Ishikawa (cell line): ENCODE data around the gene NUB1.

ENCODE experiments used
- CEBPB ChIP-seq: IDR thresholded peaks from 2 replicates; pipeline ENCODE4 v1.6.1; 2012
- CREB1 ChIP-seq: IDR thresholded peaks from 2 replicates; pipeline ENCODE4 v1.6.1; 2012; ENCODE audit warnings: low read depth
- EGR1 ChIP-seq: IDR thresholded peaks from 2 replicates; pipeline ENCODE4 v1.6.1; 2012
- EP300 ChIP-seq: IDR thresholded peaks from 2 replicates; pipeline ENCODE4 v1.6.1; 2012; ENCODE audit warnings: borderline replicate concordance
- FOXM1 ChIP-seq: IDR thresholded peaks from 2 replicates; pipeline ENCODE4 v1.6.1; 2012; ENCODE audit warnings: low read depth, borderline replicate concordance
- NFIC ChIP-seq: IDR thresholded peaks from 2 replicates; pipeline ENCODE4 v1.6.1; 2012
- RAD21 ChIP-seq: IDR thresholded peaks from 2 replicates; pipeline ENCODE4 v1.6.1; 2012; ENCODE audit warnings: low read depth
- TAF1 ChIP-seq: IDR thresholded peaks from 2 replicates; pipeline ENCODE4 v1.6.1; 2012; ENCODE audit warnings: low read depth, mild to moderate bottlenecking
- TCF12 ChIP-seq: IDR thresholded peaks from 2 replicates; pipeline ENCODE4 v1.6.1; 2012; ENCODE audit warnings: low read depth
- TEAD4 ChIP-seq: IDR thresholded peaks from 2 replicates; pipeline ENCODE4 v1.6.1; 2012
- YY1 ChIP-seq: IDR thresholded peaks from 2 replicates; pipeline ENCODE4 v1.6.1; 2012; ENCODE audit warnings: low read depth
- ZBTB7A ChIP-seq: IDR thresholded peaks from 2 replicates; pipeline ENCODE4 v1.6.1; 2012; ENCODE audit warnings: low read depth
- TF ChIP-seq, protein P1 (sequence below): IDR thresholded peaks from 2 replicates; pipeline ENCODE4 v1.6.1; 2012
- TF ChIP-seq, protein P2 (sequence below): IDR thresholded peaks from 2 replicates; pipeline ENCODE4 v1.6.1; 2012
- TF ChIP-seq, protein P3 (sequence below): IDR thresholded peaks from 2 replicates; pipeline ENCODE4 v1.6.1; 2012; ENCODE audit warnings: low read depth, mild to moderate bottlenecking

Gene NUB1

DNA sequence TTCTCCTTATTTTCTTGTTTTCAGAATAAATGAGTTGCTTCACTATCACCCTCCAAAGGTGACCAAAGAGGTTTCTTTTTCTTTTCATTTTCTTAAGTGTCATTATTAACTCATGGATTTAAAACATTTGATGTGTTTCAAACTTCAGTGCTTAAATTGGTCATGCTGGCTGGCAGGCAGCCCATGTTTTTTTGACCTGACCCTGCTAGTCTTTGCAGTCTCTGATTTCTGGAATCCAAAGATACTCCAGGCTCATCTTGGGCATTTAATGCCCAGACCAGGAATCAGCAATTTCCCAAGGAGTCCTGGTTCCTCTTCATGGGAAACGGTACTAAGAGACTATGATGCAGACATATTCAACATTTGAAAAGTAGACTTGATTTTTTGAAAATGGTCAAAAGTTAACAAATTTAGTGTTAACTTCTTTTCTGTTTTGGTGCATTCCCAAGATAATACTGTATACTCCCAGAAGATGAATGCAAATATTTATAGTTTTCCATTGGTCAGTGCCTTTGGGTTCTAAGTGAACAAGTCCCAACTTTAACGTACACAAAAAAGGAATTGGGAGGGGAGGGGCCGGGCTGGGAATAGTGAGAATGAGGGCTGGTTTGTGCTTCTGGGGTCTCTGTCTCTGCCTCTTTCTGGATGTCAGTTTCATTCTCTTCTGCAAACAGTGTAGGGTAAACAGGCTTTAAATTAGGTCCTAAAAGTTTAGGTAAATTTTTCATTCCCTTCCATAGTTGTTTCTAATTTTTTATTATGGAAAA is 19.8 kb downstream of the NUB1 start:
- TF ChIP-seq, protein P1, sequence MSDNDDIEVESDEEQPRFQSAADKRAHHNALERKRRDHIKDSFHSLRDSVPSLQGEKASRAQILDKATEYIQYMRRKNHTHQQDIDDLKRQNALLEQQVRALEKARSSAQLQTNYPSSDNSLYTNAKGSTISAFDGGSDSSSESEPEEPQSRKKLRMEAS = no peak
- TF ChIP-seq ZBTB7A (no peak), CREB1 (no peak), TCF12 (no peak), NFIC (no peak), EP300 (no peak), YY1 (no peak), TAF1 (no peak), TEAD4 (no peak), EGR1 (no peak), CEBPB (no peak), RAD21 (no peak), FOXM1 (no peak)
- TF ChIP-seq, protein P2, sequence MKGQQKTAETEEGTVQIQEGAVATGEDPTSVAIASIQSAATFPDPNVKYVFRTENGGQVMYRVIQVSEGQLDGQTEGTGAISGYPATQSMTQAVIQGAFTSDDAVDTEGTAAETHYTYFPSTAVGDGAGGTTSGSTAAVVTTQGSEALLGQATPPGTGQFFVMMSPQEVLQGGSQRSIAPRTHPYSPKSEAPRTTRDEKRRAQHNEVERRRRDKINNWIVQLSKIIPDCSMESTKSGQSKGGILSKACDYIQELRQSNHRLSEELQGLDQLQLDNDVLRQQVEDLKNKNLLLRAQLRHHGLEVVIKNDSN = no peak
- TF ChIP-seq, protein P3, sequence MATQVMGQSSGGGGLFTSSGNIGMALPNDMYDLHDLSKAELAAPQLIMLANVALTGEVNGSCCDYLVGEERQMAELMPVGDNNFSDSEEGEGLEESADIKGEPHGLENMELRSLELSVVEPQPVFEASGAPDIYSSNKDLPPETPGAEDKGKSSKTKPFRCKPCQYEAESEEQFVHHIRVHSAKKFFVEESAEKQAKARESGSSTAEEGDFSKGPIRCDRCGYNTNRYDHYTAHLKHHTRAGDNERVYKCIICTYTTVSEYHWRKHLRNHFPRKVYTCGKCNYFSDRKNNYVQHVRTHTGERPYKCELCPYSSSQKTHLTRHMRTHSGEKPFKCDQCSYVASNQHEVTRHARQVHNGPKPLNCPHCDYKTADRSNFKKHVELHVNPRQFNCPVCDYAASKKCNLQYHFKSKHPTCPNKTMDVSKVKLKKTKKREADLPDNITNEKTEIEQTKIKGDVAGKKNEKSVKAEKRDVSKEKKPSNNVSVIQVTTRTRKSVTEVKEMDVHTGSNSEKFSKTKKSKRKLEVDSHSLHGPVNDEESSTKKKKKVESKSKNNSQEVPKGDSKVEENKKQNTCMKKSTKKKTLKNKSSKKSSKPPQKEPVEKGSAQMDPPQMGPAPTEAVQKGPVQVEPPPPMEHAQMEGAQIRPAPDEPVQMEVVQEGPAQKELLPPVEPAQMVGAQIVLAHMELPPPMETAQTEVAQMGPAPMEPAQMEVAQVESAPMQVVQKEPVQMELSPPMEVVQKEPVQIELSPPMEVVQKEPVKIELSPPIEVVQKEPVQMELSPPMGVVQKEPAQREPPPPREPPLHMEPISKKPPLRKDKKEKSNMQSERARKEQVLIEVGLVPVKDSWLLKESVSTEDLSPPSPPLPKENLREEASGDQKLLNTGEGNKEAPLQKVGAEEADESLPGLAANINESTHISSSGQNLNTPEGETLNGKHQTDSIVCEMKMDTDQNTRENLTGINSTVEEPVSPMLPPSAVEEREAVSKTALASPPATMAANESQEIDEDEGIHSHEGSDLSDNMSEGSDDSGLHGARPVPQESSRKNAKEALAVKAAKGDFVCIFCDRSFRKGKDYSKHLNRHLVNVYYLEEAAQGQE = no peak

DNA sequence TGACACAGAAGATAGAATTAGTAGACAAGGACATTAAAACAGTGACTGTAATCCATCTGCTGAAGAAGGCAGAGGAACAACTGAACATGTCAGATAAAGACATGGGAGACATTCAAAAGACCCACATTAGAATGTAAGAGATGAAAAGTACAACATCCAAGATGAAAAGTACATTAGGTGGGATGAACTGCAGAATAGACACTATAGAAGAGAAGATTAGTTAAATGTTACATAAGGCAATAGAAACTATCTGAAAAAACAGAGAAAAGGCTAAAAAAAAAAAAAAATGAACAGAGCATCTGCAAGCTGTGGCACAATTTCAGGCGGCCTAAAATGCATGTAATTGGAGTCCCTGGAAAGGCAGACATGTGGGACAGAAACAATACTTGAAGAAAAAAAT is 21.6 kb downstream of the NUB1 start:
- TF ChIP-seq, protein P3 = no peak
- TF ChIP-seq NFIC (no peak), EP300 (no peak), TAF1 (no peak), TEAD4 (no peak), CEBPB (no peak), YY1 (no peak)

DNA sequence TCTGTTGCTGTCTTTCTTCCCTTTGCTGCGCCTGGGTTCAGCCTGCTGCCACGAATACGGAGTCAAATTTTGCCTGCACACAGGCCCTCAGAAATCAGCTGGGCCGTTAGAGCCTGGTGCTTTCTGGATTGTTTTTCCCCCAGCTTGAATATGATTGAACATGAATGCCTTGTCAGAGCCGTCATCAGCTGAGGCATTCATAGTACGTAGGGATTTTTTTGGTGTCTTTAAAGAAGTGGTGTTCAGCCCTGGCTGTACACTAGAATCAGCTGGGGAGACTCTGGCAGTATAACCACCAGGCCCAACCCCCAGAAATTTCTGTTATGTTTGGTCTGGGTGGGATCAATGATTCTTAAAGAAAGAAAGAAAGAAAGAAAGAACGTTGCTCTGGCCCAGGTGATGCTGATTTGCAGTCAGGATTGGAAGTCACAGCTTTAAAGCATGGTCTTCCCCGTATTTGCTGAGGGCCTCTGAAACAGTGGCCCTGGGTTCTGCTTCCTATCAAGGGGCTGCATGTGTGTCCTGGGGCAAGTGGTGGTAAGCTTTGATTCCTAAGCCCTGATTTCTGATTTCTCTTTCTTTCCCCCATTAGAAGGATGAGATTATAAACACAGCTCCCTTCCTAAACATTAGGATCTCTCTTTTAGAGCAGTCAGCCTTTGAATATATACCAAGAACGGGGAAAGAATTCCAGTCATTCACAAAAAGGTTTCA is 24.7 kb downstream of the NUB1 start:
- no peak for TF ChIP-seq YY1
- no peak for TF ChIP-seq NFIC
- TF ChIP-seq, protein P3 = no peak
- no peak for TF ChIP-seq CEBPB
- TF ChIP-seq TEAD4 = no peak
- TF ChIP-seq FOXM1 = no peak
- TF ChIP-seq CREB1 = no peak
- TF ChIP-seq TCF12 = no peak
- TF ChIP-seq TAF1 = no peak
- TF ChIP-seq, protein P1 = no peak
- no peak for TF ChIP-seq EGR1
- no peak for TF ChIP-seq ZBTB7A
- TF ChIP-seq EP300 = no peak
- no peak for TF ChIP-seq RAD21
- TF ChIP-seq, protein P2 = no peak

DNA sequence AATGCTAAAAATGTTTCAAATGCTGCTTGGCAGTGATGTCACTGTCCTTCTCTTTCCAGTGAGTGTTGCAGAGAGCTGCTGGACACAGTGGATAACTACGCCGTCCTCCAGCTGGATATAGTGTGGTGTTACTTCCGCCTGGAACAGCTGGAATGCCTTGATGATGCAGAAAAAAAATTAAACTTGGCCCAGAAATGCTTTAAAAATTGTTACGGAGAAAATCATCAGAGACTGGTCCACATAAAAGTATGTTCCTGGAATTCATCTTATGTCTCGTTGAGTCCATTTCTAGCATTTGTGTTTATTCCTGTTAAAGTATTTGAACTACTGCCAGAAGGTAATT is 25.2 kb downstream of the NUB1 start:
- no peak for TF ChIP-seq NFIC
- TF ChIP-seq, protein P2 = no peak
- no peak for TF ChIP-seq RAD21
- no peak for TF ChIP-seq ZBTB7A
- no peak for TF ChIP-seq TAF1
- no peak for TF ChIP-seq CEBPB
- no peak for TF ChIP-seq EGR1
- TF ChIP-seq CREB1 = no peak
- TF ChIP-seq TEAD4 = no peak
- no peak for TF ChIP-seq YY1
- TF ChIP-seq FOXM1 = no peak
